ENCODE results near the gene LSAMP.

The LSAMP gene

GRCh38 chr3:116432795-116433194 lies 12.5 kb downstream of the LSAMP start:
- DNase-seq (ENCODE audit: low read depth in 2 of 3, low spot score in 2 of 3) = no peak

DNA sequence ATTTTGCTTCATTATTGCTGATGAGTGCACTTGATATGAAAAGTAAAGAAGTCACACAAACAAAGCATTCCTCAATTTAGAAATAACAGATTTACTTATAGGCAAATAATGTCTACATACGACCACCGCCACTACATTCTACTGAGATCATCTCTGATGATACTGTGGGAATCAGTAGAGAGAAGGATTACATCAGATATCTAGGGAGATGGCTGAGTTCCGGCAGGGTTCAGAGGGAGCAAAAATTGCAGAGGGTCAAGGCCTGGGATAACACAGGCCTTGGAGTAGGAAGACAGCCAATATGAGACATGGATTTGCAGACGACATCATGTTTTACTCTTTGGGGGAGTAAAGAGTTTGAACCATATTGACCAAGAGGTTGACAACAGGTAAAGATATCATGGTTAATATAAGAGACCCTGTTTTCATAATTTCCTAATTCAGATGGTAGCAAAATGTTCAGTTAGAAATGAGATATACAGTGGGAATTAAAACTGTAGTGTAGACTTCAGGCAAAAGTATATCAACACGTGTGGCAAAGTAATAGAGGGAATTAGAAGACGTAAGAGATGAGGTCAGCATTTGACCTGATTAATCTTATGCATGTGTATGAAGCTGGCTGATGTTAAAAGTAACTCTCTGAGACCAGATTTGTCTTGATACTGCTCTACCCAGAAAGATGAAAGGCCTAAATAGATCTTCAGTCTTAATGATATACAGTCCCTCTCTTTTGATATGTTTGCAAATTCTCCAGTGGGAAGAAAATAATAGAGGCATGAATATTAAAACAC lies 15.6 kb downstream of the LSAMP start:
- DNase-seq (ENCODE audit: low read depth in 2 of 3, low spot score in 2 of 3) = no peak

GRCh38 chr3:116426036-116426435 lies 19.3 kb downstream of the LSAMP start:
- no peak for DNase-seq (ENCODE audit: low read depth in 2 of 3, low spot score in 2 of 3)

DNA sequence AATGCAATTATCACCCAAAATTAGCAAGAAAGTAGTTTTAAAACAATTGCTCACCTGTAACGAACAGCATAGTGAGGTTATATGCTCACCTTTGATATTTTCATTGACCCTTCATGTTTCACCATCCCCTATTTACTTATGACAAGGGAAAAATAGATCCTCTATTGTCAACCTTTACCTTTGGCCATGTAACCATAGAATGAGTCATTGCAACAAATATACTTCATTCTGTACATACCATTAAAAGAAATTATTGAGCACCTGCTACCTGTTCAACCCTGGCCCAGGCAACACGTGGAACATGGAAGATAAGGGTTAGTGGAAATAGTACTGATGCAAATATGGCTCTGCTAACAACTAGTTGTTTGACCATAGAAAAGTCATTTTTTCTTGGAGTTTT lies 20.2 kb downstream of the LSAMP start:
- no peak for DNase-seq (ENCODE audit: low read depth in 2 of 3, low spot score in 2 of 3)

DNA sequence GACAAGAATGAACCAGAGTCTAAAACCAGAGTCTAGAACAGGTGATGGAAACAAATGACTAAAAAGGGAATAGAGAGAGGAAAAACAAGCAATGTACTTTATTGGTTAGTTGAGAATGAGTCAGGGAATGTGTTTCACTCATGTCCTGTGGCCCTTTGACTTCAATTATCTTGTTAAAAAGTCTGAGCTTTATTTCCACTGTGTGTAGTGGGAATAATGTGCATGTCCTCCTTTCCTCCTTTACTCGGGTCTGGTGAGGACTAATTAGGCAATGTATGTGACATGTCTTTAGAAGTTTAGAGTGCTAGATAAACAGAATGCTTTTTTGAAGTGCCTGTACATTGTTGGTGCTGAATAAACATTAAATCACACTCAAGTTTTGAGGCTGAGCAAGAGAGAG lies 21.3 kb downstream of the LSAMP start:
- DNase-seq (ENCODE audit: low read depth in 2 of 3, low spot score in 2 of 3) = no peak

DNA sequence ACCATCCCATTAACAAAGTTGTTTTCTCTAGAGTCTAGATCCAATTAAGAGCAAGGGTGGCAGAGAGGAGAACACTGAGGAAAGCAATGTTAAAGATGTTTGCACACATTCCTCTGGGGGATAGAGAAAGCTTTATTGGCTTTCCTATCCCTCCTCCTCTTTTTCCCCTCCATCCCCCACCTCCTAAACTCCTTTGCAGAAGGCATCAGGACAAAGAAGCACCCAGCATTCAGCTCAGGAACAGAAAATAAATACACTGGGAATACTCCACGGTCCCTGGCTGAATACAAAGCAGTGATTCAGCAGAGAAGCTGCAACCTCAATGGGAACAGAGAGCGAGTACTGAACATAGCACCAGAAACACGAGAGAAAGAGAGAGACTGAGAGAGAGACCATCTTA lies 21.9 kb downstream of the LSAMP start:
- no peak for DNase-seq (ENCODE audit: low read depth in 2 of 3, low spot score in 2 of 3)

GRCh38 chr3:116417151-116417550 lies 28.1 kb downstream of the LSAMP start:
- no peak for DNase-seq (ENCODE audit: low read depth in 2 of 3, low spot score in 2 of 3)

GRCh38 chr3:116413319-116413718 lies 32.0 kb downstream of the LSAMP start:
- no peak for DNase-seq (ENCODE audit: low read depth in 2 of 3, low spot score in 2 of 3)

- no peak for DNase-seq (ENCODE audit: low read depth in 2 of 3, low spot score in 2 of 3)
These were observed 36.8 kb downstream of the LSAMP start for GRCh38 chr3:116408473-116408872.

- DNase-seq (ENCODE audit: low read depth in 2 of 3, low spot score in 2 of 3) = no peak
These were observed 40.1 kb downstream of the LSAMP start for GRCh38 chr3:116405231-116405630.

GRCh38 chr3:116399701-116400226 lies 45.5 kb downstream of the LSAMP start:
- DNase-seq (ENCODE audit: low read depth in 2 of 3, low spot score in 2 of 3) = no peak

DNA sequence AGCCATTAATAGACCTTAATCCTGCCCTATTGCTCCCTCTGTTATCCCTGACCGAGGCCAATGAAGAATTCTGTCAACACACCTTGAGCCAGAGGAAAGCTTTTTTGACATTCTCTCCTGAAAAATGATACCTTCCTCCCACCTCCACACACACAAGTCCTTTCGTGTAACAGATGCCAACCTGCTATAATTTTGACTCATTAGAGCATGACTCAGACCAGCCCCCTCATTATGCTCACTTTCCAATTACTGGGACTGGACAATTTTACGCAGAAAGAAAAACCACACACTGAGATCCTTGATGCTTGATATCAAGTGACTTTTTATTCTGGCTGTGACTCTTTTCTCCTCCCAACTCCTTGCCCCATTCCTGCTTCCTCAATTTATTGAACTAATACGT lies 50.9 kb downstream of the LSAMP start:
- no peak for DNase-seq (ENCODE audit: low read depth in 2 of 3, low spot score in 2 of 3)

DNA sequence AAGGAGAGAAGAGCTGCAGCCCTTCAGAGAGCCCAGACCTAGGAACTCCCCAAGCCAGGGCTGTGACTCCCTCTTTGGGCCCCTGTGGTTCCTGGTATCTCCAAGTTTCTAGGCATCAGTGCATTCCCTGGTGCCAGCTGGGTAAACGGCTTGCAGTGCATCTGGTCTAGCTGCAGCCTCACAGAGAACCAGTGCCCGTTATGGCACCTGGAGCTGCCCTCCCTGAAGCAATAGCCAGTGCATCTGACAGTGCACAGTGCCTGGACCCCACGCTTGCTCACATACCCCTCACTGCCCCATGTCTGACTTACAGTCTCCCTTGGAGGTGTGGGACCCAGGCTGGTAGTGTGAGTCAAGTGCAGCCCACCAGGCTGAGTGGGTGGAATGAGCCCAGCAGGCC lies 52.1 kb downstream of the LSAMP start:
- no peak for DNase-seq (ENCODE audit: low read depth in 2 of 3, low spot score in 2 of 3)

GRCh38 chr3:116392291-116392690 lies 53.0 kb downstream of the LSAMP start:
- DNase-seq (ENCODE audit: low read depth in 2 of 3, low spot score in 2 of 3) = no peak

DNA sequence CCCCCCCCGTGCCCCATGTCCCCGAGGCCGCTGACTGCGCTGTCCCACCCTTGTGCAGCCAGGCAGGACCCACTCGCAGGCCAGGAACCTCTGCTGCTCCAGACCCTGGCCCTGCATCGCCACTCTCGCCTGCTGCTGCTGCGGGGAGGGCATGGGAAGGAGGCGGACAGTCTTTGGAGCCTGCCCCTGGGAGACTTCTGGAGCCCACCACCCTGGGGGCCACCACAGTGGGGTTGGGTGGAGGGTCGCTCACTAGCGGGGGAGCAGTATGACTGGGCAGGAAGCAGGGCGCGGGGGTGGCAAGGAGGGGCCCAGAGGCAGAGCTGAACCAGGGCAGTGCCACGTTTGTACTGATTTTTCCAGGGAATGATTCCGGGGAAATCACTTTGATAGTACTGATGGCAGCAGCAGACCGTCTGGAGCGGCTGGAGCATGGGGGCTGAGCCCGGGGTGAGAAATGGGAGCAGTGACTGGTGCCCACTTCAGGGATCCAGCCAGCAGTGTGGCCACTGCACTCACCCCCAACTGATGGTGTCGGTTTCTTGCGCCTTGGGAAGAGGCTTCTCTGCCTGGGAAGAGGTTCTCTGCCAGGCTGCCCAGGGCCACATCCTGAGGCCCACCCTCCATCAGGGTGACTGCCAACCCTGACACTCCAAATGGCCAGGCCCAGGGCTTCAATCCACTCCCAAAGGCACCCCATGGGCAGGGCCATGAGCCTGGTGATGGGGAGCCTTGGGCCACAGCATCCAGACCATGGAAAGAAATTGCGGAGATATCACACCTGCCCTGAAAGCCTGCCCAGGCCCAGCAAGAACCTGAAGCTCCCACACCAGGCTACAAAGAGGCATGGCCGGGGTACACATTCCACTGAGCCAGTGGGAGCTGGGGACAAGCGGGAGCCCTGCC lies 53.7 kb downstream of the LSAMP start:
- no peak for DNase-seq (ENCODE audit: low read depth in 2 of 3, low spot score in 2 of 3)

- DNase-seq (ENCODE audit: low read depth in 2 of 3, low spot score in 2 of 3) = no peak
These were observed 55.0 kb downstream of the LSAMP start for GRCh38 chr3:116390318-116390717.

- DNase-seq (ENCODE audit: low read depth in 2 of 3, low spot score in 2 of 3) = no peak
These were observed 56.4 kb downstream of the LSAMP start for GRCh38 chr3:116388867-116389385.

- no peak for DNase-seq (ENCODE audit: low read depth in 2 of 3, low spot score in 2 of 3)
These were observed 59.1 kb downstream of the LSAMP start for GRCh38 chr3:116386168-116386567.

DNA sequence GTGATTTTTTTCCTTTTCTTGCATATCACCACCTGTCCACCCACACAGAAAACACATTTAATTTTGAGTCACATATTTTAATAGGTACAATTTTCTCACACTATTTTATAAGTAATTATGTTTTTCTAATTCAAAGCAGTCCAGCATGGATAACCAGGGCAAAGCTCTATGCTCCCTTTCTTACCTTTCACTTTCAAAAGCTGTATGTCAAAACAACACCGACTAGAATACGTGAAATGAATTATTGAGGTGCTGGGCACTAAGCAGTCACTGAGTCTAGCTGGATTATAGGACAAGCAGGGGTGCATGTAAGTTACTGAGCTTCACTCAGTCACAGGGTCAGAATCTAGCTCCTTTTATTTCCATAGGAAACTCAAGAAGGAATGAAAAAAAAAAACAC lies 60.6 kb downstream of the LSAMP start:
- no peak for DNase-seq (ENCODE audit: low read depth in 2 of 3, low spot score in 2 of 3)

DNA sequence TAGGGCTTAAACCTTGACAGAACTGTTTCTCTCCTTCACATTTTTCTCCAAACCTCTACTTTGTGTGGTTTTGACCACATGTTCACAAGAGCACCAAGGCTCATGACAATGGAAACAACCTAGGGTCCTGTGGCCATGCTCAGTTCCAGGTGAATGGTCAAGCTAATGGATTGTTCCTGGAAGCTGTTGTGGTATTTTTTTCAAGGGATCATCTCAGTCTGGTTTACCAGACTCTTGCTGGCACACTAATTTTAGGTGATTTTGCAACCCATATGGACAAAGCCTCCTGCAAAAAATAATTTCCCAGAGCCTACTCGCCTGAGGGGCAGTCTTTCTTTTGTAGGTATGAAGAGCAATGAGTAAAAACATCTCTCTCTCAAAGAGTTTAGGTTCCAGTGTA lies 67.2 kb downstream of the LSAMP start:
- DNase-seq (ENCODE audit: low read depth in 2 of 3, low spot score in 2 of 3) = no peak

- no peak for DNase-seq (ENCODE audit: low read depth in 2 of 3, low spot score in 2 of 3)
These were observed 70.4 kb downstream of the LSAMP start for GRCh38 chr3:116374901-116375300.

All from activated CD8-positive, alpha-beta memory T cell treated with anti-CD3 and anti-CD28 coated beads for 48 hours (primary cell).